ENCODE data around the gene SLC30A7. TPM values are rescaled to one million over a fixed set of nuclear protein-coding genes. Genes with fewer than 3 reads are reported as not detected.

The SLC30A7 gene
- total RNA-seq, 2 donors from 2014 or later = 26.8 to 54.7 TPM

- Histone ChIP-seq H3K4me1 (ENCODE audit: control insufficient read depth in 1 of 2, low read depth in 2 of 2) (peaks cover 8 to 10% of the 10 kb centered on the region in 2 donors), H3K9me3 (no peaks in the 10 kb centered on the region), H3K36me3 (peaks cover 9% of the 10 kb centered on the region), H3K4me3 (no peak overlapping the region), H3K27me3 (replicated peaks; ENCODE audit: insufficient read depth) (no peaks in the 10 kb centered on the region), H3K27ac (no peak overlapping the region)
- ATAC-seq (ENCODE audit: insufficient number of reproducible peaks, low FRiP score, low read depth) (no peak), DNase-seq (ENCODE audit: low spot score) (no peak)
- TF ChIP-seq CTCF (IDR thresholded peaks at IDR 0.05) = no peak
These were observed 6.5 kb downstream of the SLC30A7 start for GRCh38 chr1:100902365-100902764.

GRCh38 chr1:100903777-100904176 lies 7.9 kb downstream of the SLC30A7 start:
- no peaks in the 10 kb centered on the region for H3K27me3 ChIP-seq (replicated peaks; ENCODE audit: insufficient read depth)
- no peaks in the 10 kb centered on the region for H3K4me1 ChIP-seq (ENCODE audit: control insufficient read depth in 1 of 2, low read depth in 2 of 2)
- H3K27ac ChIP-seq = no peak overlapping the region
- H3K36me3 ChIP-seq = peaks cover 17% of the 10 kb centered on the region
- no peak for TF ChIP-seq CTCF (IDR thresholded peaks at IDR 0.05)
- no peaks in the 10 kb centered on the region for H3K9me3 ChIP-seq
- DNase-seq (ENCODE audit: low spot score) (no peak), ATAC-seq (ENCODE audit: insufficient number of reproducible peaks, low FRiP score, low read depth) (no peak)
- no peak overlapping the region for H3K4me3 ChIP-seq

GRCh38 chr1:100904528-100904927 lies 8.6 kb downstream of the SLC30A7 start:
- TF ChIP-seq CTCF (IDR thresholded peaks at IDR 0.05) = no peak
- Histone ChIP-seq H3K27me3 (replicated peaks; ENCODE audit: insufficient read depth) (no peaks in the 10 kb centered on the region), H3K36me3 (peaks cover 21% of the 10 kb centered on the region), H3K4me1 (ENCODE audit: control insufficient read depth in 1 of 2, low read depth in 2 of 2) (no peaks in the 10 kb centered on the region), H3K4me3 (no peak overlapping the region), H3K27ac (no peak overlapping the region), H3K9me3 (no peaks in the 10 kb centered on the region)
- no peak for DNase-seq (ENCODE audit: low spot score)
- no peak for ATAC-seq (ENCODE audit: insufficient number of reproducible peaks, low FRiP score, low read depth)

- ATAC-seq (ENCODE audit: insufficient number of reproducible peaks, low FRiP score, low read depth) (no peak), DNase-seq (ENCODE audit: low spot score) (no peak)
- Histone ChIP-seq H3K27ac (no peak overlapping the region), H3K4me3 (no peak overlapping the region), H3K27me3 (replicated peaks; ENCODE audit: insufficient read depth) (no peaks in the 10 kb centered on the region), H3K9me3 (no peaks in the 10 kb centered on the region), H3K4me1 (ENCODE audit: control insufficient read depth in 1 of 2, low read depth in 2 of 2) (no peaks in the 10 kb centered on the region), H3K36me3 (peaks cover 23% of the 10 kb centered on the region)
- no peak for TF ChIP-seq CTCF (IDR thresholded peaks at IDR 0.05)
These were observed 9.3 kb downstream of the SLC30A7 start for GRCh38 chr1:100905181-100905580.

GRCh38 chr1:100907887-100908286 lies 12.0 kb downstream of the SLC30A7 start:
- Histone ChIP-seq H3K36me3 (peaks cover 29% of the 10 kb centered on the region), H3K4me3 (no peak overlapping the region), H3K27me3 (replicated peaks; ENCODE audit: insufficient read depth) (no peaks in the 10 kb centered on the region), H3K27ac (no peak overlapping the region), H3K9me3 (no peaks in the 10 kb centered on the region), H3K4me1 (ENCODE audit: control insufficient read depth in 1 of 2, low read depth in 2 of 2) (no peaks in the 10 kb centered on the region)
- ATAC-seq (ENCODE audit: insufficient number of reproducible peaks, low FRiP score, low read depth) = no peak
- TF ChIP-seq CTCF (IDR thresholded peaks at IDR 0.05) = no peak
- no peak for DNase-seq (ENCODE audit: low spot score)

All from thoracic aorta (tissue), 2 donors.